Common myeloid progenitor, CD34-positive (primary cell): ENCODE data around the gene ATP23.

Source experiments
- CTCF ChIA-PET: fragments of 350-600 bp; sonication (Branson Sonifier 250); formaldehyde crosslinking; loops from one replicate; lab custom pipeline; 2021; ENCODE audit warnings: antibody characterized with exemption; lab: Charles Lee
- POLR2A ChIA-PET: fragments of 350-600 bp; sonication (Branson Sonifier 250); formaldehyde crosslinking; loops from one replicate; lab custom pipeline; 2021; ENCODE audit warnings: antibody characterized with exemption; lab: Charles Lee
- DNase-seq, 3 donors: peaks; one replicate each; pipeline versions ENCODE4 v3.0.0 to v3.0.0-alpha.2; 2013
- H3K27ac ChIP-seq, 2 experiments: 1 replicate in 1 of 2; 2 replicates in 1 of 2; pipeline ENCODE4 v1.7.0; 2013; ENCODE audit warnings: inconsistent platforms in 2 of 2, low read length in 2 of 2, mild to moderate bottlenecking in 2 of 2, low read depth in 1 of 2, moderate library complexity in 1 of 2; ENCODE audit not compliant: severe bottlenecking in 2 of 2, insufficient read depth in 1 of 2, poor library complexity in 1 of 2
- H3K27me3 ChIP-seq, 5 experiments: replicated peaks in 2 of 5; 1 replicate in 3 of 5; 2 replicates in 2 of 5; pipeline versions ENCODE4 v1.6.1 to v1.7.0; 2013; ENCODE audit warnings: low read length in 4 of 5, mild to moderate bottlenecking in 2 of 5, moderate library complexity in 2 of 5, inconsistent platforms in 1 of 5; ENCODE audit not compliant: insufficient read depth in 5 of 5, control insufficient read depth in 4 of 5
- H3K36me3 ChIP-seq, 4 experiments: 1 replicate in 2 of 4; 2 replicates in 2 of 4; pipeline versions ENCODE4 v1.6.1 to v1.7.0; 2013; ENCODE audit warnings: low read length in 3 of 4, control low read depth in 1 of 4, mild to moderate bottlenecking in 1 of 4; ENCODE audit not compliant: control insufficient read depth in 4 of 4, insufficient read depth in 4 of 4
- H3K4me1 ChIP-seq, 4 experiments: 1 replicate in 3 of 4; 2 replicates in 1 of 4; pipeline versions ENCODE4 v1.6.1 to v1.7.1; 2013; ENCODE audit warnings: low read length in 3 of 4, mild to moderate bottlenecking in 3 of 4, control low read depth in 1 of 4, inconsistent platforms in 1 of 4, moderate library complexity in 1 of 4; ENCODE audit not compliant: control insufficient read depth in 4 of 4, insufficient read depth in 4 of 4; ENCODE audit errors: control extremely low read depth in 1 of 4
- H3K4me3 ChIP-seq, 7 experiments: 1 replicate in 4 of 7; 2 replicates in 3 of 7; pipeline versions ENCODE4 v1.5.1 to v1.7.0; 2013; ENCODE audit warnings: mild to moderate bottlenecking in 7 of 7, low read length in 6 of 7, moderate library complexity in 6 of 7, inconsistent platforms in 2 of 7, low read depth in 2 of 7, control low read depth in 1 of 7; ENCODE audit not compliant: insufficient read depth in 4 of 7, control insufficient read depth in 1 of 7; ENCODE audit errors: extremely low read depth in 1 of 7
- H3K9me3 ChIP-seq, 5 experiments: 1 replicate in 4 of 5; 2 replicates in 1 of 5; pipeline versions ENCODE4 v1.6.1 to v1.7.1; 2013; ENCODE audit warnings: low read length in 4 of 5, mild to moderate bottlenecking in 2 of 5, inconsistent platforms in 1 of 5, low read depth in 1 of 5, moderate library complexity in 1 of 5; ENCODE audit not compliant: control insufficient read depth in 4 of 5, insufficient read depth in 2 of 5; ENCODE audit errors: control extremely low read depth in 1 of 5
- WGBS: methylation state at CpG from one replicate; pipeline ENCODE4 v1.1.5; 2013; ENCODE audit not compliant: insufficient coverage; 5-methylcytosine and 5-hydroxymethylcytosine counted together

ATP23 gene

DNA sequence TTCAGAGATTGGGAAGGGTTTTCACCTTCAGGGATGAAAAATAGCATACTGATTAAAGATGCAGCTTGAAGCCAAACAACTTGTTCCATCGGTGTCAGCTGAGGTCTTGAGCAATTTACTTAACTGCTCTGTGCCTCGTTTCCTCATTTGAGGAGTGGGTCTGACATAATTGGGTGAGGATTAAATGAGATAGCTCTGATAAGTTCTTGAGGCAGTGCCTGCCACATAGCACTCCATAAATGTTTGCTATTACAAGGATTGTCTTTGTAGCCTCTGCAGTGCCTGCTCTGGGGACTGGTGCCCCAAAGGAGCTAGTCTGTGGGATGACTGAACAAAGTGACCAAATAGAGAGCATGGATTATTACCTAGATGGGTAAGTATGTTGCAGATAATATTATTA is 50.6 kb downstream of the ATP23 start:
- peaks cover 0 to 3% (median 0%) of the 10 kb centered on the region in 5 experiments for H3K27me3 ChIP-seq
- CTCF ChIA-PET, result no interaction called here
- H3K4me1 ChIP-seq, result no peaks in the 10 kb centered on the region
- WGBS, result 100% methylated on average over 2 of the region's 2 CpGs
- no peaks in the 10 kb centered on the region for H3K36me3 ChIP-seq
- peaks cover 1 to 7% (median 2%) of the 10 kb centered on the region in 5 experiments for H3K9me3 ChIP-seq
- DNase-seq, result no peak
- no peak overlapping the region for H3K4me3 ChIP-seq
- POLR2A ChIA-PET, result interaction anchor here (0.6 kb wide), 1 partner anchor 322 kb away, joined by 3 read pairs; no protein-coding TSS in a partner anchor
- H3K27ac ChIP-seq, result no peak overlapping the region

DNA sequence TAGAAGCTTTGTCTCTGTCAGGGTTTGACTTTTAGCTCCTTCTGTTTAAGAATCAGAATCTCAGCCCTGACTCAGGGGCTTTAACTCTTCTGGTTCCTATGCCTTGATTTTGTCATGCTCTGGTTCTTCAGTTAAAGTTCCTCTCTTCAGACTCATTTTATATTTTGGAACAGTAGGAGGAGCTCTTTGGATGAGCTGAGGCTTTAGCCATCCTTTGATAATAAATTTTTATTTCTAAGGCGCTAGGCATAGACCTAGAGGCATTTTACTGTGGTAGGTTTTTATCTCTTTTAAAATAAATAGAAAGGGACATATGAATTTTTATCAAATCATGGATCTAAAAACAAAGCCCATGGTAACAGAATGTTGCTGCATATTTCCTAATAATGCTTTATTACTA is 51.7 kb downstream of the ATP23 start:
- ChIA-PET POLR2A (no interaction called here), CTCF (interaction anchor here (1.6 kb wide), 1 partner anchor 10 kb away, joined by 3 read pairs; no protein-coding TSS in a partner anchor)
- no peaks in the 10 kb centered on the region for H3K4me1 ChIP-seq
- no peaks in the 10 kb centered on the region for H3K36me3 ChIP-seq
- no CpG with 5 or more reads among the region's 1 CpG for WGBS
- no peak overlapping the region for H3K27ac ChIP-seq
- H3K27me3 ChIP-seq, result peaks cover 0 to 3% (median 0%) of the 10 kb centered on the region in 5 experiments
- peaks cover 1 to 17% (median 7%) of the 10 kb centered on the region in 5 experiments for H3K9me3 ChIP-seq
- no peak overlapping the region for H3K4me3 ChIP-seq
- DNase-seq, result no peak

GRCh38 chr12:57993834-57994233 is 52.5 kb downstream of the ATP23 start:
- DNase-seq, result no peak
- Histone ChIP-seq H3K4me1 (no peaks in the 10 kb centered on the region), H3K27ac (no peak overlapping the region), H3K9me3 (peaks cover 1 to 24% (median 11%) of the 10 kb centered on the region in 5 experiments), H3K36me3 (no peaks in the 10 kb centered on the region), H3K27me3 (peaks cover 0 to 3% (median 0%) of the 10 kb centered on the region in 5 experiments), H3K4me3 (no peak overlapping the region)
- POLR2A ChIA-PET, result no interaction called here
- CTCF ChIA-PET, result interaction anchor here (1.6 kb wide), 1 partner anchor 11 kb away, joined by 3 read pairs; no protein-coding TSS in a partner anchor
- 100% methylated on average over 1 of the region's 3 CpGs for WGBS

GRCh38 chr12:57996520-57996919 is 55.2 kb downstream of the ATP23 start:
- CTCF ChIA-PET, result no interaction called here
- peak in 1 of 3 donors; percentile 2 for DNase-seq
- H3K9me3 ChIP-seq, result peaks cover 1 to 34% (median 16%) of the 10 kb centered on the region in 5 experiments
- POLR2A ChIA-PET, result no interaction called here
- WGBS, result no CpG with 5 or more reads among the region's 2 CpGs
- H3K36me3 ChIP-seq, result no peaks in the 10 kb centered on the region
- no peak overlapping the region for H3K27ac ChIP-seq
- no peaks in the 10 kb centered on the region for H3K4me1 ChIP-seq
- no peak overlapping the region for H3K4me3 ChIP-seq
- peaks cover 0 to 3% (median 0%) of the 10 kb centered on the region in 5 experiments for H3K27me3 ChIP-seq

- POLR2A ChIA-PET, result no interaction called here
- Histone ChIP-seq H3K9me3 (peaks cover 1 to 34% (median 16%) of the 10 kb centered on the region in 5 experiments), H3K27me3 (no peaks in the 10 kb centered on the region), H3K4me1 (no peaks in the 10 kb centered on the region), H3K4me3 (no peak overlapping the region), H3K36me3 (no peaks in the 10 kb centered on the region), H3K27ac (no peak overlapping the region)
- no peak for DNase-seq
- CTCF ChIA-PET, result no interaction called here
These were observed 56.9 kb downstream of the ATP23 start for GRCh38 chr12:57998251-57998650.

GRCh38 chr12:58000499-58000898 is 59.1 kb downstream of the ATP23 start:
- H3K27me3 ChIP-seq, result no peaks in the 10 kb centered on the region
- WGBS, result no CpG with 5 or more reads among the region's 2 CpGs
- no peak for DNase-seq
- no peak overlapping the region for H3K27ac ChIP-seq
- ChIA-PET CTCF (no interaction called here), POLR2A (no interaction called here)
- peaks cover 1 to 34% (median 16%) of the 10 kb centered on the region in 5 experiments for H3K9me3 ChIP-seq
- H3K4me1 ChIP-seq, result no peaks in the 10 kb centered on the region
- H3K4me3 ChIP-seq, result no peak overlapping the region
- no peaks in the 10 kb centered on the region for H3K36me3 ChIP-seq

GRCh38 chr12:58007875-58008274 is 66.5 kb downstream of the ATP23 start:
- H3K4me1 ChIP-seq, result no peaks in the 10 kb centered on the region
- POLR2A ChIA-PET, result no interaction called here
- H3K27ac ChIP-seq, result no peak overlapping the region
- CTCF ChIA-PET, result no interaction called here
- no peaks in the 10 kb centered on the region for H3K36me3 ChIP-seq
- 100% methylated on average over 2 of the region's 4 CpGs for WGBS
- H3K9me3 ChIP-seq, result no peaks in the 10 kb centered on the region
- H3K4me3 ChIP-seq, result no peak overlapping the region
- DNase-seq, result no peak
- H3K27me3 ChIP-seq, result no peaks in the 10 kb centered on the region
